Measurements from ENCODE around the gene ADAM12.

Gene ADAM12

GRCh38 chr10:126017961-126018560 lies 370.2 kb downstream of the ADAM12 start:
- CTCF ChIA-PET = interaction anchor here (0.9 to 4.1 kb wide), 5 partner anchors 8 to 38 kb away, joined by 3 to 20 read pairs (median 4); no protein-coding TSS in a partner anchor
- POLR2A ChIA-PET = no interaction called here

GRCh38 chr10:126016882-126017281 lies 371.4 kb downstream of the ADAM12 start:
- CTCF ChIA-PET = interaction anchor here (1.6 to 4.1 kb wide), 2 partner anchors 9 to 13 kb away, joined by 4 to 20 read pairs; no protein-coding TSS in a partner anchor
- TF ChIP-seq CTCF (IDR thresholded peaks at IDR 0.05; ENCODE audit: control extremely low read depth, extremely low read depth, low read depth, missing control alignments) = no peak
- POLR2A ChIA-PET = no interaction called here
- DNase-seq (ENCODE audit: extremely low spot score) = no peak

More at GRCh38 chr10:126017961-126018560, 370.2 kb downstream of the ADAM12 start:
- no peak for TF ChIP-seq CTCF (IDR thresholded peaks at IDR 0.05; ENCODE audit: control extremely low read depth, extremely low read depth, low read depth, missing control alignments)
- no peak for DNase-seq (ENCODE audit: extremely low spot score)

- no peak for DNase-seq (ENCODE audit: extremely low spot score)
- TF ChIP-seq CTCF (IDR thresholded peaks at IDR 0.05; ENCODE audit: control extremely low read depth, extremely low read depth, low read depth, missing control alignments) = no peak
- ChIA-PET POLR2A (no interaction called here), CTCF (interaction anchor here (1.6 to 4.1 kb wide), 2 partner anchors 10 to 14 kb away, joined by 4 to 20 read pairs; no protein-coding TSS in a partner anchor)
These were observed 372.0 kb downstream of the ADAM12 start for GRCh38 chr10:126016156-126016805.

GRCh38 chr10:126015413-126015812 lies 372.9 kb downstream of the ADAM12 start:
- no peak for DNase-seq (ENCODE audit: extremely low spot score)
- TF ChIP-seq CTCF (IDR thresholded peaks at IDR 0.05; ENCODE audit: control extremely low read depth, extremely low read depth, low read depth, missing control alignments) = no peak
- ChIA-PET CTCF (interaction anchor here (2.8 kb wide), 1 partner anchor 33 kb away, joined by 11 read pairs; no protein-coding TSS in a partner anchor), POLR2A (no interaction called here)

GRCh38 chr10:126014309-126014708 lies 374.0 kb downstream of the ADAM12 start:
- no peak for TF ChIP-seq CTCF (IDR thresholded peaks at IDR 0.05; ENCODE audit: control extremely low read depth, extremely low read depth, low read depth, missing control alignments)
- CTCF ChIA-PET = interaction anchor here (2.8 kb wide), 1 partner anchor 32 kb away, joined by 11 read pairs; no protein-coding TSS in a partner anchor
- DNase-seq (ENCODE audit: extremely low spot score) = no peak
- POLR2A ChIA-PET = no interaction called here

GRCh38 chr10:126013489-126014281 lies 374.6 kb downstream of the ADAM12 start:
- ChIA-PET CTCF (interaction anchor here (0.7 to 2.8 kb wide), 3 partner anchors 31 to 145 kb away, joined by 3 to 11 read pairs (median 3); no protein-coding TSS in a partner anchor), POLR2A (no interaction called here)
- peak; percentile 26 for TF ChIP-seq CTCF (IDR thresholded peaks at IDR 0.05; ENCODE audit: control extremely low read depth, extremely low read depth, low read depth, missing control alignments)
- no peak for DNase-seq (ENCODE audit: extremely low spot score)
